ENCODE data around the gene APBB1. TPM values are rescaled to one million over a fixed set of nuclear protein-coding genes. Genes with fewer than 3 reads are reported as not detected.

The APBB1 gene
- total RNA-seq, 1 donor from 2014 or later, result 57.7 TPM

GRCh38 chr11:6418557-6419008 lies 311 bp downstream of the APBB1 start:
- TF ChIP-seq, protein P1, sequence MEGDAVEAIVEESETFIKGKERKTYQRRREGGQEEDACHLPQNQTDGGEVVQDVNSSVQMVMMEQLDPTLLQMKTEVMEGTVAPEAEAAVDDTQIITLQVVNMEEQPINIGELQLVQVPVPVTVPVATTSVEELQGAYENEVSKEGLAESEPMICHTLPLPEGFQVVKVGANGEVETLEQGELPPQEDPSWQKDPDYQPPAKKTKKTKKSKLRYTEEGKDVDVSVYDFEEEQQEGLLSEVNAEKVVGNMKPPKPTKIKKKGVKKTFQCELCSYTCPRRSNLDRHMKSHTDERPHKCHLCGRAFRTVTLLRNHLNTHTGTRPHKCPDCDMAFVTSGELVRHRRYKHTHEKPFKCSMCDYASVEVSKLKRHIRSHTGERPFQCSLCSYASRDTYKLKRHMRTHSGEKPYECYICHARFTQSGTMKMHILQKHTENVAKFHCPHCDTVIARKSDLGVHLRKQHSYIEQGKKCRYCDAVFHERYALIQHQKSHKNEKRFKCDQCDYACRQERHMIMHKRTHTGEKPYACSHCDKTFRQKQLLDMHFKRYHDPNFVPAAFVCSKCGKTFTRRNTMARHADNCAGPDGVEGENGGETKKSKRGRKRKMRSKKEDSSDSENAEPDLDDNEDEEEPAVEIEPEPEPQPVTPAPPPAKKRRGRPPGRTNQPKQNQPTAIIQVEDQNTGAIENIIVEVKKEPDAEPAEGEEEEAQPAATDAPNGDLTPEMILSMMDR (IDR thresholded peaks at IDR 0.05), result no peak
- Mint-ChIP-seq H3K9me3 (ENCODE audit: unreplicated experiment) (no peaks in the 10 kb centered on the region), H3K27me3 (ENCODE audit: unreplicated experiment) (peaks cover 17% of the 10 kb centered on the region), H3K36me3 (ENCODE audit: unreplicated experiment) (no peaks in the 10 kb centered on the region), H3K4me3 (ENCODE audit: unreplicated experiment) (no peak overlapping the region), H3K4me1 (ENCODE audit: unreplicated experiment) (peaks cover 10% of the 10 kb centered on the region), H3K27ac (ENCODE audit: unreplicated experiment) (no peak overlapping the region)
- no peak for DNase-seq (ENCODE audit: extremely low spot score, unreplicated experiment)

DNA sequence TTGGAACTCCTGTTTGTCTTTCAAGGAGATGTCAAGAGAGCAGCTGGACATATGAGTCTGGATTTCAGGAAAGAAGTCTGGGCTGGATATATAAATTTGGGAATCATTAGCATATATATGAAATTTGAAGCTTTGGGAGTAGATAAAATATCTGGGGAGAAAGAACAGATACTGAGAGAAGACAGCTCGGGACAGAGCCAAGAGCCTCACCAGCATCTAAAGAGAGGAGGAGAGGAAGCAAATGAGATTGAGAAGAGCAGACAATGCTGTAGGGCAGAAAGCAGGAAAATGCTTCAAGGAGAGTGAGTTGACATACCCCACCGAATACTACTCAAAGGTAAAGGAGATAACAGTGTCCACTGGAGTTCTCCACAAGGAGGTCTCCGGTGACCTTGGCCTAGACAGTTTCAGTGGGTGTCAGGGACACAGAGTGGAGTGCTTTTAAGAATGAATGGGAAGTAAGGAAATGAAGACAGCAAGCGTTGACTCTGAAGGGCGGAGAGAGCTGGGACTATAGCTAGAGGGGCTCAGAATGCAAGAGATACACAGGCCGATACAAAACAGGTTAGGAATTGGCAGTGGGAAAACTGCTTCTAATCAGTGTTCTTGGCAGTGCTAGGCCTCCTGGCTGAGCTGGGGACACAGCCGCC lies 862 bp downstream of the APBB1 start:
- TF ChIP-seq, protein P1 (IDR thresholded peaks at IDR 0.05), result no peak
- H3K4me1 Mint-ChIP-seq (ENCODE audit: unreplicated experiment), result peaks cover 10% of the 10 kb centered on the region
- H3K4me3 Mint-ChIP-seq (ENCODE audit: unreplicated experiment), result no peak overlapping the region
- no peak overlapping the region for H3K27ac Mint-ChIP-seq (ENCODE audit: unreplicated experiment)
- no peaks in the 10 kb centered on the region for H3K36me3 Mint-ChIP-seq (ENCODE audit: unreplicated experiment)
- peaks cover 11% of the 10 kb centered on the region for H3K27me3 Mint-ChIP-seq (ENCODE audit: unreplicated experiment)
- H3K9me3 Mint-ChIP-seq (ENCODE audit: unreplicated experiment), result no peaks in the 10 kb centered on the region
- DNase-seq (ENCODE audit: extremely low spot score, unreplicated experiment), result no peak

DNA sequence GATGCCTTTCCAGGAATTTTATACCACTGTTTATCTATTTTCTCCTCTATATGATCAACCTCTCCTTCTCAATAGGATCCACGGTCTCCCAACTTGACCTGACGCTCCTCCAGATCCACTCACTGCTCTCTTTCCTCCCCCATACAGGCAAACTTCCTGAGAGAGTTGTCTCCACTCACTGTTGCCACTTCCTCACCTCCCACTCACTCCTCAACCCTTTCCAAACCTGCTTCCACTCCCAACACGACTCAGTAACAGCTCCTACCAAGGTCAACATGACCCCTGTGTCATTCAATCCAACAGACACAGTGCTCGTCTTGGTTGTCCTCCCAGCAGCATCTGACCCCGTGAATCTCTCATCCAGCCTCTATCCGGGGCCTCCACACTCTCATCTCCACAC lies 3.1 kb downstream of the APBB1 start:
- Mint-ChIP-seq H3K27me3 (ENCODE audit: unreplicated experiment) (peaks cover 1% of the 10 kb centered on the region), H3K27ac (ENCODE audit: unreplicated experiment) (no peak overlapping the region), H3K36me3 (ENCODE audit: unreplicated experiment) (no peaks in the 10 kb centered on the region)

GRCh38 chr11:6414874-6415328 lies 4.0 kb downstream of the APBB1 start:
- no peak overlapping the region for H3K27ac Mint-ChIP-seq (ENCODE audit: unreplicated experiment)
- peaks cover 6% of the 10 kb centered on the region for H3K4me1 Mint-ChIP-seq (ENCODE audit: unreplicated experiment)
- TF ChIP-seq, protein P1 (IDR thresholded peaks at IDR 0.05), result no peak
- DNase-seq (ENCODE audit: extremely low spot score, unreplicated experiment), result no peak
- no peaks in the 10 kb centered on the region for H3K36me3 Mint-ChIP-seq (ENCODE audit: unreplicated experiment)
- H3K27me3 Mint-ChIP-seq (ENCODE audit: unreplicated experiment), result no peaks in the 10 kb centered on the region
- H3K9me3 Mint-ChIP-seq (ENCODE audit: unreplicated experiment), result no peaks in the 10 kb centered on the region
- no peak overlapping the region for H3K4me3 Mint-ChIP-seq (ENCODE audit: unreplicated experiment)

More for the DNA sequence above, 3.1 kb downstream of the APBB1 start:
- DNase-seq (ENCODE audit: extremely low spot score, unreplicated experiment), result no peak
- peaks cover 10% of the 10 kb centered on the region for H3K4me1 Mint-ChIP-seq (ENCODE audit: unreplicated experiment)
- TF ChIP-seq, protein P1 (IDR thresholded peaks at IDR 0.05), result no peak
- H3K4me3 Mint-ChIP-seq (ENCODE audit: unreplicated experiment), result no peak overlapping the region
- H3K9me3 Mint-ChIP-seq (ENCODE audit: unreplicated experiment), result no peaks in the 10 kb centered on the region

- Mint-ChIP-seq H3K36me3 (ENCODE audit: unreplicated experiment) (peaks cover 5% of the 10 kb centered on the region), H3K9me3 (ENCODE audit: unreplicated experiment) (no peaks in the 10 kb centered on the region), H3K4me3 (ENCODE audit: unreplicated experiment) (no peak overlapping the region), H3K27ac (ENCODE audit: unreplicated experiment) (no peak overlapping the region), H3K4me1 (ENCODE audit: unreplicated experiment) (no peaks in the 10 kb centered on the region), H3K27me3 (ENCODE audit: unreplicated experiment) (no peaks in the 10 kb centered on the region)
- DNase-seq (ENCODE audit: extremely low spot score, unreplicated experiment), result no peak
- TF ChIP-seq, protein P1 (IDR thresholded peaks at IDR 0.05), result no peak
These were observed 5.1 kb downstream of the APBB1 start for GRCh38 chr11:6413791-6414201.

Measured in osteocyte (in vitro differentiated cells).